K562 (cell line): ENCODE measurements around the gene ZNRD2. TPM values are rescaled to one million over a fixed set of nuclear protein-coding genes. Genes with fewer than 3 reads are reported as not detected.
A peak's percentile ranks its signal among the peaks of the same experiment; 100 is the strongest.

ENCODE experiments used
- CBFB ChIP-seq: sonication (generic); formaldehyde crosslinking; IDR thresholded peaks from 2 replicates; pipeline ENCODE4 v1.4.0; 2020; ENCODE audit warnings: mild to moderate bottlenecking, missing genetic modification reagents
- CTBP1 ChIP-seq: fragments of 450-650 bp; IDR thresholded peaks from 2 replicates; pipeline ENCODE4 v1.6.1; 2016; ENCODE audit warnings: borderline replicate concordance
- FOXK2 ChIP-seq, 2 experiments: fragments of 450-650 bp; IDR thresholded peaks in 1 of 2; conservative IDR thresholded peaks in 1 of 2; 2 replicates each; pipeline ENCODE4 v1.6.1; 2016; ENCODE audit warnings: low read depth in 2 of 2, mild to moderate bottlenecking in 1 of 2
- GATA2 ChIP-seq: sonication (generic); formaldehyde crosslinking; IDR thresholded peaks from 2 replicates; pipeline ENCODE4 v1.4.0; 2020; ENCODE audit warnings: mild to moderate bottlenecking, missing genetic modification reagents
- MEF2D ChIP-seq: conservative IDR thresholded peaks from 2 replicates; pipeline ENCODE4 v1.6.1; 2016; ENCODE audit warnings: low read depth, missing genetic modification characterization, missing compliant biosample characterization
- NCOR1 ChIP-seq: fragments of 450-650 bp; IDR thresholded peaks from 2 replicates; pipeline ENCODE4 v1.6.1; 2016; ENCODE audit warnings: mild to moderate bottlenecking, moderate library complexity
- NR1H2 ChIP-seq: sonication (generic); formaldehyde crosslinking; IDR thresholded peaks from 2 replicates; pipeline ENCODE4 v1.4.0; 2020; ENCODE audit warnings: mild to moderate bottlenecking, missing genetic modification reagents
- NR2C1 ChIP-seq, 2 experiments: fragments of 450-650 bp; IDR thresholded peaks; 2 replicates each; pipeline ENCODE4 v1.6.1; 2017; ENCODE audit warnings: mild to moderate bottlenecking in 2 of 2, antibody characterized with exemption in 1 of 2, inconsistent platforms in 1 of 2, missing compliant biosample characterization in 1 of 2, missing genetic modification characterization in 1 of 2
- SMARCC2 ChIP-seq: fragments of 450-650 bp; IDR thresholded peaks from 2 replicates; pipeline ENCODE4 v1.6.1; 2017; ENCODE audit warnings: antibody characterized with exemption, moderate library complexity, mild to moderate bottlenecking, low read depth
- TCF3 ChIP-seq: sonication (generic); formaldehyde crosslinking; IDR thresholded peaks from 2 replicates; pipeline ENCODE4 v1.4.0; 2020; ENCODE audit warnings: mild to moderate bottlenecking, missing genetic modification reagents
- ZBED1 ChIP-seq: IDR thresholded peaks from 2 replicates; pipeline ENCODE4 v1.6.1; 2014
- ZNF561 ChIP-seq: fragments of 450-650 bp; formaldehyde crosslinking; conservative IDR thresholded peaks from 2 replicates; pipeline ENCODE4 v1.4.0; 2020; ENCODE audit warnings: mild to moderate bottlenecking, moderate library complexity
- polyA plus RNA-seq, 8 experiments: library from polyadenylated mRNA; depleted of rRNA in 4 of 8; stranded (reverse) in 5 of 8; unstranded in 3 of 8; fragments of >200 nt; fragmentation: Nextera tagmentation in 2 of 8; fragmentation: Illumina TruSeq in 1 of 8; extraction: Ambion mirVana in 2 of 8; extraction: Trizol in 1 of 8; gene quantifications; 2 replicates each; pipeline versions ENCODE4 v1.2.1 to v1.2.3, GENCODE V29; 2011 to 2014; ENCODE audit warnings: inconsistent platforms in 1 of 8, missing spikeins in 1 of 8
- total RNA-seq, 7 experiments: library from RNA; depleted of rRNA in 6 of 7; stranded (reverse); fragments of >200 nt in 6 of 7; fragmentation: Illumina TruSeq in 2 of 7; extraction: Trizol in 2 of 7; gene quantifications; 2 replicates each; pipeline versions ENCODE4 v1.2.1 to v1.2.3, GENCODE V29; 2011 to 2021; ENCODE audit warnings: low replicate concordance in 1 of 7
- TF ChIP-seq, protein P1 (sequence below): fragments of 450-650 bp; conservative IDR thresholded peaks from 2 replicates; pipeline ENCODE4 v1.6.1; 2016; ENCODE audit warnings: missing genetic modification characterization, low read depth, mild to moderate bottlenecking, missing compliant biosample characterization, moderate library complexity
- TF ChIP-seq, protein P2 (sequence below), 2 experiments: fragments of 150-350 bp in 1 of 2; IDR thresholded peaks; 2 replicates each; pipeline ENCODE4 v1.6.1; 2012 to 2016; ENCODE audit warnings: low read depth in 2 of 2, low read length in 2 of 2, mild to moderate bottlenecking in 1 of 2, moderate library complexity in 1 of 2
- TF ChIP-seq, protein P3 (sequence below): conservative IDR thresholded peaks from 2 replicates; pipeline ENCODE4 v1.6.1; 2011; ENCODE audit warnings: low read depth, mild to moderate bottlenecking, low read length; ENCODE audit not compliant: control insufficient read depth

The ZNRD2 gene
- total and polyA plus RNA-seq, 9 of the 15 experiments (the other 6 are each of a cell fraction or from before 2014, with no cell fraction given), result 13.4 to 129 (median 60.4) TPM

DNA sequence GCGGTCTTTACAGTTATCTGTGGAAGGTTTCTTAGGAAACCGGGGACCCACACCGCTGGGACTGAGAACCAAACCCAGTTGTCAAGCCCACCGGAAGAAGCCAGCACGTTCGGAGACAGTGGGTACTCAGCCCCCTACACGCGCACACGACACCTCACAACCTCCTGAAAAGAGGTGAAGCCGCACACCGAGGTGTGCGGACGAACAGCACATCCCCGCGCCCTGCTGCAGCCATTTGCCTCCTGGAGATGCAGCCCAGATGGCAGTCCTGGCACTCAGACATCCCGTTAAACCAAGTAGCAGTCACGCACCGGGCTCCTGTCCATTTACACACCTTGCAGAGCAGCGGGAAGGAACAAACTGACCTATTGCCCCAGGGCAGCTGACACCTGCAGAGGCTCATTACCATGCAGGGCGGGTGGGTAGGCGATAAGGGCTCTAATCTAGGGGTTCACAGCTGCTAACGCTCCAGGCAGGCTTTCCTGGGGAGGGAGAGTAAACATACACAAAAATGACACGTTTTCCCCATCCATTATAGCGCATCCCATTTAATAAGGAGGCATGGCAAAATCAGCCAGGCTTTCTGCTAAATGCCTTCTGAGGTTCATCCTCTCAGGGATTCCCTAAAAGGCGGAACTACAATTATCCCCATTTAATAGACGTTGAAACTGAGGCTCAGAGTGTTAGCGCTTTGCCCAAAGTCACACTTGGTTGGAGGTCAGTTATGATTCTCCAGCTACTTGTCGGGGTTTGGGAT is 4.7 kb downstream of the ZNRD2 start (continued):
- TF ChIP-seq, protein P1, sequence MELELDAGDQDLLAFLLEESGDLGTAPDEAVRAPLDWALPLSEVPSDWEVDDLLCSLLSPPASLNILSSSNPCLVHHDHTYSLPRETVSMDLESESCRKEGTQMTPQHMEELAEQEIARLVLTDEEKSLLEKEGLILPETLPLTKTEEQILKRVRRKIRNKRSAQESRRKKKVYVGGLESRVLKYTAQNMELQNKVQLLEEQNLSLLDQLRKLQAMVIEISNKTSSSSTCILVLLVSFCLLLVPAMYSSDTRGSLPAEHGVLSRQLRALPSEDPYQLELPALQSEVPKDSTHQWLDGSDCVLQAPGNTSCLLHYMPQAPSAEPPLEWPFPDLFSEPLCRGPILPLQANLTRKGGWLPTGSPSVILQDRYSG (tag), result peak; percentile 33; the same call in 1 of the 2 replicates
- peak; percentile 48 to 58; a peak in 2 of 4 replicates for TF ChIP-seq FOXK2 (conservative IDR thresholded peaks at IDR 0.05 in 1 of 2, IDR thresholded peaks at IDR 0.05 in 1 of 2; ENCODE audit: low read depth in 2 of 2)
- TF ChIP-seq NCOR1, result peak; percentile 92
- TF ChIP-seq GATA2 (CRISPR knock-in tag), result peak; percentile 86
- TF ChIP-seq ZBED1, result peak; percentile 38; the same call in 1 of the 2 replicates
- TF ChIP-seq CBFB (CRISPR knock-in tag), result 0 out of 2 replicates have a peak, but pooled peaks have one; percentile 38
- TF ChIP-seq, protein P2, sequence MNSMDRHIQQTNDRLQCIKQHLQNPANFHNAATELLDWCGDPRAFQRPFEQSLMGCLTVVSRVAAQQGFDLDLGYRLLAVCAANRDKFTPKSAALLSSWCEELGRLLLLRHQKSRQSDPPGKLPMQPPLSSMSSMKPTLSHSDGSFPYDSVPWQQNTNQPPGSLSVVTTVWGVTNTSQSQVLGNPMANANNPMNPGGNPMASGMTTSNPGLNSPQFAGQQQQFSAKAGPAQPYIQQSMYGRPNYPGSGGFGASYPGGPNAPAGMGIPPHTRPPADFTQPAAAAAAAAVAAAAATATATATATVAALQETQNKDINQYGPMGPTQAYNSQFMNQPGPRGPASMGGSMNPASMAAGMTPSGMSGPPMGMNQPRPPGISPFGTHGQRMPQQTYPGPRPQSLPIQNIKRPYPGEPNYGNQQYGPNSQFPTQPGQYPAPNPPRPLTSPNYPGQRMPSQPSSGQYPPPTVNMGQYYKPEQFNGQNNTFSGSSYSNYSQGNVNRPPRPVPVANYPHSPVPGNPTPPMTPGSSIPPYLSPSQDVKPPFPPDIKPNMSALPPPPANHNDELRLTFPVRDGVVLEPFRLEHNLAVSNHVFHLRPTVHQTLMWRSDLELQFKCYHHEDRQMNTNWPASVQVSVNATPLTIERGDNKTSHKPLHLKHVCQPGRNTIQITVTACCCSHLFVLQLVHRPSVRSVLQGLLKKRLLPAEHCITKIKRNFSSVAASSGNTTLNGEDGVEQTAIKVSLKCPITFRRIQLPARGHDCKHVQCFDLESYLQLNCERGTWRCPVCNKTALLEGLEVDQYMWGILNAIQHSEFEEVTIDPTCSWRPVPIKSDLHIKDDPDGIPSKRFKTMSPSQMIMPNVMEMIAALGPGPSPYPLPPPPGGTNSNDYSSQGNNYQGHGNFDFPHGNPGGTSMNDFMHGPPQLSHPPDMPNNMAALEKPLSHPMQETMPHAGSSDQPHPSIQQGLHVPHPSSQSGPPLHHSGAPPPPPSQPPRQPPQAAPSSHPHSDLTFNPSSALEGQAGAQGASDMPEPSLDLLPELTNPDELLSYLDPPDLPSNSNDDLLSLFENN (IDR thresholded peaks at IDR 0.05; ENCODE audit: low read depth in 2 of 2, low read length in 2 of 2), result peak in 1 of 2 experiments; percentile 79; a peak in 1 of 4 replicates
- TF ChIP-seq MEF2D (tag), result 0 out of 2 replicates have a peak, but pooled peaks have one; percentile 21
- peak; percentile 62 for TF ChIP-seq NR2C1 (IDR thresholded peaks at IDR 0.05)
- peak; percentile 49; the same call in 1 of the 2 replicates for TF ChIP-seq NR2C1 (tag; IDR thresholded peaks at IDR 0.05)
- peak; percentile 82; the same call in 1 of the 2 replicates for TF ChIP-seq CTBP1
- TF ChIP-seq, protein P3, sequence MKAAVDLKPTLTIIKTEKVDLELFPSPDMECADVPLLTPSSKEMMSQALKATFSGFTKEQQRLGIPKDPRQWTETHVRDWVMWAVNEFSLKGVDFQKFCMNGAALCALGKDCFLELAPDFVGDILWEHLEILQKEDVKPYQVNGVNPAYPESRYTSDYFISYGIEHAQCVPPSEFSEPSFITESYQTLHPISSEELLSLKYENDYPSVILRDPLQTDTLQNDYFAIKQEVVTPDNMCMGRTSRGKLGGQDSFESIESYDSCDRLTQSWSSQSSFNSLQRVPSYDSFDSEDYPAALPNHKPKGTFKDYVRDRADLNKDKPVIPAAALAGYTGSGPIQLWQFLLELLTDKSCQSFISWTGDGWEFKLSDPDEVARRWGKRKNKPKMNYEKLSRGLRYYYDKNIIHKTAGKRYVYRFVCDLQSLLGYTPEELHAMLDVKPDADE, result peak; percentile 66; the same call in 1 of the 2 replicates
- peak; percentile 62; the same call in 1 of the 2 replicates for TF ChIP-seq SMARCC2
- no peak for TF ChIP-seq ZNF561 (CRISPR knock-in tag)
- TF ChIP-seq NR1H2 (CRISPR knock-in tag), result peak; percentile 79; the same call in 1 of the 2 replicates
- peak; percentile 97 for TF ChIP-seq TCF3
